Stimulated activated CD4-positive, alpha-beta T cell treated with anti-CD3 and anti-CD28 coated beads, Interleukin-2, amount 100 ng/mL, for 4 hours (primary cell): ENCODE results near the gene EFNB3.

Experiments
- DNase-seq: peaks from one replicate; pipeline ENCODE4 v3.0.0-alpha.2; 2020; ENCODE audit warnings: low read depth

Gene EFNB3, protein sequence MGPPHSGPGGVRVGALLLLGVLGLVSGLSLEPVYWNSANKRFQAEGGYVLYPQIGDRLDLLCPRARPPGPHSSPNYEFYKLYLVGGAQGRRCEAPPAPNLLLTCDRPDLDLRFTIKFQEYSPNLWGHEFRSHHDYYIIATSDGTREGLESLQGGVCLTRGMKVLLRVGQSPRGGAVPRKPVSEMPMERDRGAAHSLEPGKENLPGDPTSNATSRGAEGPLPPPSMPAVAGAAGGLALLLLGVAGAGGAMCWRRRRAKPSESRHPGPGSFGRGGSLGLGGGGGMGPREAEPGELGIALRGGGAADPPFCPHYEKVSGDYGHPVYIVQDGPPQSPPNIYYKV

GRCh38 chr17:7704601-7705268 lies at the start of gene EFNB3:
EFNB3 (plus strand) TSS chr17:7705202; CDS start chr17:7705599, 397 bp downstream.
- DNase-seq, result no peak

GRCh38 chr17:7655541-7655840 lies 49.5 kb upstream of the EFNB3 start:
- no peak for DNase-seq

- no peak for DNase-seq
Observed at GRCh38 chr17:7656958-7657609, 47.9 kb upstream of the EFNB3 start.

- DNase-seq, result no peak
Observed at GRCh38 chr17:7667656-7668406, 37.2 kb upstream of the EFNB3 start.

DNA sequence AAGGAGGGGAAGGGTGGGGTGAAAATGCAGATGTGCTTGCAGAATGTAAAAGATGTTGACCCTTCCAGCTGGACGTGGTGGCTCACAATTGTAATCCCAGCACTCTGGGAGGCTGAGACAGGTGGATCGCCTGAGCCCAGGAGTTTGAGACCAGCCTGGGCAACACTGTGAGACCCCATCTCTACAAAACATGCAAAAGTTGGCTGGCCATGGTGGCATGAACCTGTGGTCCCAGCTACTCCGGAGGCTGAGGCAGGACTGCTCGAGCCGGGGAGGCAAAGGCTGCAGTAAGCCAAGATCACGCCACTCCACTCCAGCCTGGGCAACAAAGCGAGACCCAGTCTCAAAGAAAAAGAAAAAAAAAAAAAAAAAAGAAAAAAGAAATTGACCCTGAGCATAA lies 36.5 kb upstream of the EFNB3 start:
- DNase-seq, result no peak

DNA sequence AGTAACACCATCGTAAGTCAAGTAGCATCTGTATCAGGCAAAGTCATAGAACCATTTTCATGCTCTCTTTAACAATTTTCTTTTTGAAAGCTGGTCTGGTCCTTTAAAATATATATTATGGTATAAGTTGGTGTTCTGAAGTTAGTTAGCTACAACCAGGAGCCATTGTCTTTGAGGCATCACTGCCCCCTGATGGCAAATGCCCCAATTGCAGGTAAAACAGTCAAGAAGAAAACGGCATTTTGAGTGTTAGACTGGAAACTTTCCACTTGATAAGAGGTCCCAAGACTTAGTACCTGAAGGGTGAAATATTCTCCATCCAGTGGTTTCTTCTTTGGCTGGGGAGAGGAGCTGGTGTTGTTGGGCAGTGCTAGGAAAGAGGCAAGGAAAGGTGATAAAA lies 31.8 kb upstream of the EFNB3 start:
- no peak for DNase-seq

- no peak for DNase-seq
Observed at GRCh38 chr17:7674934-7675333, 30.1 kb upstream of the EFNB3 start.

- DNase-seq, result no peak
Observed at GRCh38 chr17:7676533-7676932, 28.5 kb upstream of the EFNB3 start.

- DNase-seq, result no peak
Observed at GRCh38 chr17:7677388-7678067, 27.5 kb upstream of the EFNB3 start.

- no peak for DNase-seq
Observed at GRCh38 chr17:7684851-7685532, 20.0 kb upstream of the EFNB3 start.

DNA sequence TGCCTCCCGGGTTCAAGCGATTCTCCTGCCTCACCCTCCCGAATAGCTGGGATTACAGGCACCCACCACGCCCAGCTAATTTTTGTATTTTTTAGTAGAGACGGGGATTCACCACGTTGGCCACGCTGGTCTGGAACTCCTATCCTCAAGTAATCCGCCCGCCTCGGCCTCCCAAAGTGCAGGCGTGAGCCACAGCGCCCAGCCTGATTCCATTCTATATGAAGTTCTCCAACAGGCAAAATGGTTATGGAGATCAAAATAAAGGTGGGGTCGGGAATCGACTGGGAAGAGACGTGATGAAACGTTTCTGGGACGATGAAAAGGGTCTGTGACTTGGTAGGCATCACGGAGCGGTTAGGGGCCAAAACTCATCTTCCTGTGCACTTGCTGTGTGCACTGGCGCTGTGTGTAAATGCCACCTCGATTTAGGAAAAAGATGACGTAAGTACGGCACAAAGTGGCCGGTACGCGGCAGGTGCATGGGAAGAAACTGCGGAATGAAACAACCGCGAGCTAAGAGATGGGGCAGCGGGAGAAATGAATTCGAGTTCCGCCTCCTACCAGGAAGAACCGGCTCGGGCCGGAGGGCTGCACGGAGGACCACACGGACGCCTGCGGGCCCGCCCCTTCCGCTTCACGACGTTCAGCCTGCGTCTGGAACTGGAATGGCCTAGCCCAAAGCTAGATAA lies 19.3 kb upstream of the EFNB3 start:
- peak; percentile 76 for DNase-seq

GRCh38 chr17:7686222-7687071 lies 18.6 kb upstream of the EFNB3 start:
- DNase-seq, result peak; percentile 66

DNA sequence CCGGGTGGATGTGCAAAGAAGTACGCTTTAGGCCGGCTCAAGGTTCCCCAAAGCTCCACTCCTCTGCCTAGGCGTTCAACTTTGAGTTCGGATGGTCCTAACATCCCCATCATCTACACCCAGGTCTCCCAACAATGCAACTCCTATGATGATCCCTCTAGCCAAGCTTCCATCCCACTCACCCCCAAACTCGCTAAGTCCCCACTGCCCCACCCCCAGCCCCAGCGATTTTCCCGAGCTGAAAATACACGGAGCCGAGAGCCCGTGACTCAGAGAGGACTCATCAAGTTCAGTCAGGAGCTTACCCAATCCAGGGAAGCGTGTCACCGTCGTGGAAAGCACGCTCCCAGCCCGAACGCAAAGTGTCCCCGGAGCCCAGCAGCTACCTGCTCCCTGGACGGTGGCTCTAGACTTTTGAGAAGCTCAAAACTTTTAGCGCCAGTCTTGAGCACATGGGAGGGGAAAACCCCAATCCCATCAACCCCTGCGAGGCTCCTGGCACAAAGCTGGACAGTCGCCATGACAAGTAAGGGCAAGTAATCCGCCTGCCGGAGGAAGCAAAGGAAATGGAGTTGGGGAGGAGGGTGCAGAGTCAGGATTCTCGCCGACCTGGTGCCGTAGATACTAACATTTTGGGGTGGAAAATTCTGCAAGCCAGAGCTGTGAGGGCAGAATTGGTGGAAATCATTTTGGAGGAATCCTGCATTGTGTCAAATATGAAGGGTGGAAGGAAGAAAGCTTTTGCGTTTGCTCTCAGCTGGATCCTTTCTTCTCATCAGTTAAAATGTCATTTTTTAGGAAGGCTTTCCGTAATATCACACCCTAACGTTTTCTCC lies 17.7 kb upstream of the EFNB3 start, which contains the start of gene TP53:
TSS of gene TP53 (minus strand) at position 419 of the 836 bp plus-strand sequence. CDS start 10,896 bp downstream, outside the sequence.
- DNase-seq, result peak; percentile 78

GRCh38 chr17:7687908-7688807 lies 16.8 kb upstream of the EFNB3 start, which contains the start of gene WRAP53:
WRAP53 (plus strand) TSS chr17:7688477; CDS start chr17:7688649, 172 bp downstream.
- peak; percentile 94 for DNase-seq

DNA sequence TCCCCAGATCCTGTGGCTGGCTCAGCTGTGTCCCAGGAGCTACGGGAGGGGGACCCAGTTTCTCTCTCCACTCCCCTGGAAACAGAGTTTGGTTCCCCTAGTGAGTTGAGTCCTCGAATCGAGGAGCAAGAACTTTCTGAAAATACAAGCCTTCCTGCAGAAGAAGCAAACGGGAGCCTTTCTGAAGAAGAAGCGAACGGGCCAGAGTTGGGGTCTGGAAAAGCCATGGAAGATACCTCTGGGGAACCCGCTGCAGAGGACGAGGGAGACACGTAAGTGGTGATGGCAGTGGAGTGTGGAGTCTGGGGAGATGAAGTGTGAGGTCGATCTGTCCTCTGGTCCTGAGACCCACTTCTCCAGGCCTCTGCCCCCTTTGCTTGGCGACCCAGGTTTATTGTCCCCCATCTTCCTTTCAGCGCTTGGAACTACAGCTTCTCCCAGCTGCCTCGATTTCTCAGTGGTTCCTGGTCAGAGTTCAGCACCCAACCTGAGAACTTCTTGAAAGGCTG lies 16.1 kb upstream of the EFNB3 start:
- DNase-seq, result no peak

GRCh38 chr17:7695586-7695985 lies 9.4 kb upstream of the EFNB3 start:
- no peak for DNase-seq

DNA sequence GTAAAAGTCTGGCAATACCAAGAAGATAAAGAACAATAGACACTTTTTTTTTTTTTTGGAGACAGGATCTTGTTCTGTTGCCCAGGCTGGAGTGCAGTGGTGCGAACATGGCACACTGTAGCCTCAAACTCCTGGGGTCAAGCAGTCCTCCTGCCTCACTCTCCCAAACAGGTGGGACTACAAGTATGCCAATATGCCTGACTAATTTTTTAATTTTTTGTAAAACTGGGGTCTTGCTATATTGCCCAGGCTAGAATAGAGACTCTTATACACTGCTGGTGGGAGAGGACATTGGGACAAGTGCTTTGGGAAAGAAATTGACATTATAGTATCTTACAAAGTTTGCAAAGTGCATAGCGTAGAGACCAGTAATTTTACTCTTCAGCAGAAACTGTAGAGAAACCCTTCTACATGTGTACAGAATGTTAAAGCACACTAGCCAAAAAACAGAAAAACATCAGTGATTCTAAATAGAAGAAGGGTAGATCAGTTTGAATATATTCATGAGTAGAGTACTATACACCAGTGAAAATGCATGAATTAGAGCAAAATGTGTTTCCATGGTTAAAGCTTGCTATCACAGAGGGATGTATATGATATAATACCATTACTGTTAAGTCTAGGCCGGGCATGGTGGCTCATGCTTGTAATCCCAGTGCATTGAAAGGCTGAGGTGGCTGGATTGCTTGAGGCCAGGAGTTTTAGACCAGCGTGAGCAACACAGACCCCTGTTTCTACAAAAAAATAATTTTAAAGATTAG lies 7.0 kb upstream of the EFNB3 start:
- DNase-seq, result no peak
